Stimulated activated CD4-positive, alpha-beta T cell treated with anti-CD3 and anti-CD28 coated beads, Interleukin-2, amount 100 ng/mL, for 4 hours (primary cell): ENCODE results near the gene MYO5A.
"Not testable (repeated sequence)": the region's sequence is repeated elsewhere in the genome, so short reads cannot be mapped to it uniquely, and the experiment has no call there.

Experiments used
- DNase-seq: peaks from one replicate; pipeline ENCODE4 v3.0.0-alpha.2; 2020; ENCODE audit warnings: low read depth

The MYO5A gene

DNA sequence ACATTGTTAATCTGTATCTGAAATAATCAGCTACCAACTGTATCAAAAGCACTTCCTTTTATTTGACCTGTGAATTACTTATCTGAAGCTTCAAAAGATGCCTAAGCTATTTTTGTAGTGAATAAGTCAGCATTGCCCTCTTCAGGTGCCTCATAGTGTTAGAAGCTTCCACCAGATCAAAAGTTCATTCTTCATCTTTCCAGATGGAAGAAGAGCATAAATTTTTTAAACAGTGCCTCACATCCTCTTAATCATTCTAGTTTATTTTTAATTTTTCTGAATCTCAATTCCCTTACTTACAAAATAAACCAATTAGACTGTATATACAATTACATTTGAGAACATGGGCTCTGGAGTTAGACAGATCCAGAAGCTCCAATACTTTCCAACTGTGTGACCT is 65.0 kb downstream of the MYO5A start:
- no peak for DNase-seq

DNA sequence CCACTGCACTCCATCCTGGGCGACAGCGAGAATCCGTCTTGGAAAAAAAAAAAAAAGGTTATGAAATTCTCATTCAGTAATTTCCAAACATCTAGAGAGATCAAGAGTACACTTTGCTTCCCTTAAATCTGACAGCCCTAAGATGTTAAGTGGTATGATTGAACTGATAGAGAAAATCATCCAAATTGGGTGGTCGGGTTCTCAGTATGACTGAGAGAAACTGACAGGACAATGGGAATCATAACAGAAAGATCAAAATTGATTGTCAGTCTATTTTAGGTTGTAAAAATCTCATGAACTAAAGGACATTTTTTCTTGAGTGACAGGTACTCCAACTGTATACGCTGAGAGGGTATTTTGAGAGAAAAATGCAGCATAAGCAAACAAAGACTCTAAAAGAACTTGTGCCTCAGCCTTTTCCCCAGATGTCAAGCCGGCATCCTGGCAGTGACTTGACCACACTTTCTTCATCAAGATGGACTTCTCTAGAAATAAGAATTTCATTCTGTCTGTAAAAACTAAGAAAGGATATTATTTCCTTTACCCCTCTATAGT is 65.8 kb downstream of the MYO5A start:
- no peak for DNase-seq

GRCh38 chr15:52459701-52460100 is 69.0 kb downstream of the MYO5A start:
- not testable (repeated sequence) for DNase-seq

GRCh38 chr15:52459265-52459664 is 69.4 kb downstream of the MYO5A start:
- not testable (repeated sequence) for DNase-seq

DNA sequence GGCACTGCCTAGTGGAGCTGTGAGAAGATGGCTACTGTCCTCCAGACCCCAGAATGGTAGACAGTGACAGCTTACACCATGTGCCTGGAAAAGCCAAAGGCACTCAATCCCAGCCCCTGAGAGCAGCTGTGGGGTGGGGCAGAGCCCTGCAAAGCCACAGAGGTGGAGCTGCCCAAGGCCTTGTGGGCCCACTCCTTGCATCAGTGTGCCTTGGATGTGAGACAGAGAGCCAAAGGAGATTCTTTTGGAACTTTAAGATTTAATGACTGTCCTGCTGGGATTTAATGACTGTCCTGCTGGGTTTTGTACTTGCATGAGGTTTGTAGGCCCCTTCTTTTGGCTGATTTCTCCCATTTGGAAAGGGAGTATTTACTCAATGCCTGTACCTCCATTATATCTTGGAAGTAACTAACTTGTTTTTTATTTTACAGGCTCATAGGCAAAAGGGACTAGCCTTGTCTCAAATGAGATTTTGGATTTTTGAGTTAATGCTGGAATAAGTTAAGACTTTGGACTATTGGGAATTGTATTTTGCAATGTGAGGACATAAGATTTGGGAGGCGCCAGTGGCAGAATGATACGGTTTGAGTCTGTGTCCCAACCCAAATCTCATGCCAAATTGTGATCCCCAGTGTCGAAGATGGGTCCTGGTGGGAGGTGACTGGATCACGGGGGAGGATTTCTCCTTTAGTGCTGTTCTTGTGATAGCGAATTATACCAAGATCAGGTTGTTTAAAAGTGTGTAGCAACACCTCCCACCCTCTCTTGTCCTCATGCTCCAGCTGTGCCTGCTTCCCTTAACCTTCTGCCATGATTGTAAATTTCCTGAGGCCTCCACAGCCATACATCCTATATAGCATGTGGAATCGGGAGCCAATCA is 80.4 kb downstream of the MYO5A start:
- DNase-seq: no peak

DNA sequence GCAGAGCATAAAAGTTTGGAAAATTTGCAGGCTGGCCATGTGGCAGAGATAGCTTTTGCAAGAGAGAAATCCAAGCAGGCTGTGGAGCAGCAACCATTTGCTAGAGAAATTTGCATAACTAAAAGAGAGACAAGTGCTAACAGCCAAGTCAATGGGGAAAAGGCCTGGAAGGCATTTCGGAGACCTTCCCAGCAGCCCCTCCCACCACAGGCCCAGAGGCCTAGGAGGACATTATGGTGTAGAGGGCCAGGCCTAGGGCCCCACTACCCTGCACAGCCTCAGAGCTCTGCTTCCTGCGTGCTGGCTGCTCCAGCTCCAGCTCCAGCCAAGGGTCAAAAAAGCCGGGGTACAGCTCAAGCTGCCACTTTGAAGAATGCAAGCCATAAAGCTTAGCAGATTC is 82.7 kb downstream of the MYO5A start:
- DNase-seq: no peak

DNA sequence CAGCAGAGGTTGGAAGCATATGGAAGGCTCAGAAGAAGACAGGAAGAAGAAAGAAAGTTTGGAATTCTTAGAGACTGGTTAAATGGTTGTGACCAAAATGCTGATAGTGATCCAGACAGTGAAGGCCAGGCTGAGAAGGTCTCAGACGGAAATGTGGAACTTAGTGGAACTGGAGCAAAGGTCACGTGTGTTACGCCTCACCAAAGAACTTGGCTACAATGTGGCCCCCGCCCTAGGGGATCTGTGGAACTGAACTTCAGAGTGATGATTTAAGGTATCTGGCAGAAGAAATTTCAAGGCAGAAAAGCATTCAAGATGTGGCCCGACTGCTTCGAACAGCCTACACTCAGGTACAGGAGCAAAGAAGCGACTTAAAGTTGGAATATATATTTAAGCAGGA is 83.1 kb downstream of the MYO5A start:
- no peak for DNase-seq

- DNase-seq: not testable (repeated sequence)
Measured at GRCh38 chr15:52443205-52443604, 85.5 kb downstream of the MYO5A start.

- no peak for DNase-seq
Measured at GRCh38 chr15:52441841-52442240, 86.8 kb downstream of the MYO5A start.

DNA sequence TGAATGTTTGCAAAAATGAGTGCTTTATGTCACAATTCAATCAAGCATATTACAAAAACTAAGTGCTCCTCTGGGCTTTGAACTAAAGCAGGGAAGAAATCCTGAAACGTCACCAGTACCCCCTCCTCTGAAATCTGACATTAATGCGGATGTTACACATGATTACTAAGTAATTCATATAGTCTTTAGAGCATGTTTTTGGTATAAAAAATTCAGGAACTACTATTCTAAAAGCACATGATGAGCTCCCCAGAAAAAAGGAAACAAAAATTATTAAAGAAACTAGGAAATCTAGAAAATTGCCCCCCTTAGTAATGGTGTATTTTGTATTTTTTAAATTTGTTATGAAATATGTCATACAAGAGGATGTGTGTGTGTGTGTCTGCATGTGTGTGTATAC is 87.7 kb downstream of the MYO5A start:
- DNase-seq: no peak

GRCh38 chr15:52440414-52440813 is 88.3 kb downstream of the MYO5A start:
- DNase-seq: peak; percentile 11

GRCh38 chr15:52439470-52439869 is 89.2 kb downstream of the MYO5A start:
- no peak for DNase-seq

DNA sequence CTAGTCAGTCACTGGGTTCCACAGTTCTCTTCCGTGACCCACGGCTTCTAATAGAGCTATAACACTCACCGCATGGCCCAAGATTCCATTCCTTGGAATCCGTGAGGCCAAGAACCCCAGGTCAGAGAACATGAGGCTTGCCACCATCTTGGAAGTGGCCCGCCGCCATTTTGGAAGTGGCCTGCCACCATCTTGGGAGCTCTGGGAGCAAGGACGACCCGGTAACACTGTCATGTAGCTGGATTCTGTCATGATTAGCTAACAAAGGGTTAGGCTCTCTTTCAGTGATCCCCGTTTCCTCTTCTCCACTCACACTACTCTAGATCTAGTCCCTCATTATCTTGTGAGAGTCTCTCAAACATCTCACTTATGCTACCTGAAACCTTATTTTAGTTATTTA is 89.6 kb downstream of the MYO5A start:
- DNase-seq: not testable (repeated sequence)

DNA sequence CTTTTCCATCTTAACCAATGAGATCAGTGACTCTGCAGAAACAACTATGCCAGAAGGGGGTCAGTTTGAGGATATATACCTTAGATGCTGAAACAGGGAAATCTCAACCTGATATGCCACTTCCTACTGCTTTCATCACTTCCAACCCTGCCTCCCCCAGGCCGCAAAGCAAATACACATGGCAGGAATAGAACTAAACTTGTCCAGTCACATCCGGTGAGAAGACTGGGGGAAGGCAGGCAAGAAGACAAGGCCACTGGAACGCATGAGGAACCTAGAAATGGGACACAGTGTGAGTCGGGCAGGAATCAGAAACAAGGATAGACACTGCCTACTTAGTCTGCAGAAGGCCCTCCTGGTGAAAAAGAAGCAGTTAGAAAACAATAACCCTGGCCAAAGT is 90.6 kb downstream of the MYO5A start:
- DNase-seq: no peak

DNA sequence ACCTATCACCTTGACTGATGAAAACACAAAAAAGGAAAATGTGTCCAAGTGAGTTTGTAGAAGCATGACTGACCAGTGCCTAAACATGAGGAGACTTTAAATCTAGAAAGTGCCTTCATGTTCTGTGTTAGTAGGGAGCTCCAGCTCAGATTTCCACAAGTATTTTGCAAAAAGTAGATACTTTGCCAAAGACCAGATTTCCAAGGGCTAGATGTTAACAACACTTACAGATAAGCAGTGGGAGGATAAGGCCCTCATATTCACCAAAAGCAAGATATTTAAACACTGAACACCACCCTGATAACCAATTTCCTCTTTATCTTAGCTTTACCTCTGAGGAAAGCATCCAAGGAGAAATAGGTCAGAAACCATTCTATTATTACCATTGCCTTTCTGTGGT is 91.0 kb downstream of the MYO5A start:
- no peak for DNase-seq

- DNase-seq: no peak
Measured at GRCh38 chr15:52436981-52437380, 91.7 kb downstream of the MYO5A start.

DNA sequence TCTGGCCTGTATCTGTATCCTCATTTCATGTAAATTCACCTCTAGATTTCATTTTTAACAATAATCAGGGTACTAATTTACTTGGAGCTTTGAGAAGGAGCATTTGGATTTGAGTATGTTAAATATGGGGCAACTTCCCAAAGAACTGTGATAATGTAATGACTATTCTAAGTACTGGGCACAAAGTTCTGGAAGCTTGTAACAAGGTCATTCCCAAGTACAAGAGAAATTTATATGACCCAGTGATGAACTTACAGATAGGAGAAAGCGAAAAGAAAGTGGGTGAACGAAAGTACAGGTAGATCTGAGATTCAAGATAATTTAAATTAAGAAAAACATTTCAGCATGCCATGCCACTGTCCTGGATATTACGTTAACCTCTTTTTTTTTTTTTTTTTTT is 93.8 kb downstream of the MYO5A start:
- no peak for DNase-seq

DNA sequence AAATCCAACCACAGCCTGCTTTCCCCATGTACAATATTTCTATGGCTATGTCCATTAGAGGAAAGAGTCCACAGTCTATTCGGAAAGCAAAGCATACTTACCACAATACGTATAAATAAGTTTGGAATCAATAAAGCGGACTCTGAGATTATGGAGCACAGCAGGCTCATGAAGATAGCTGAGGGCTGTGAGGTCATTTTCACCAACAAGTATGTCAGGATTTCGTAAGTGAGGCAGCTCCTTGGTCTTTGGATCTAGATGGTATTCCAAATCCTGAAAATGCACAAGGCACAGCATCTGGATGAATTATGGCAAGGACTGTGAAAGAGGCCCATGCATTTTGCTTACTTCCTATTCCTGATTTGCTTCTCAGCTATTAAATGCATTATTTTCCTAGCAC is 100.4 kb downstream of the MYO5A start:
- no peak for DNase-seq

GRCh38 chr15:52427804-52428203 is 100.9 kb downstream of the MYO5A start:
- DNase-seq: no peak

- DNase-seq: no peak
Measured at GRCh38 chr15:52424856-52425431, 103.7 kb downstream of the MYO5A start.

DNA sequence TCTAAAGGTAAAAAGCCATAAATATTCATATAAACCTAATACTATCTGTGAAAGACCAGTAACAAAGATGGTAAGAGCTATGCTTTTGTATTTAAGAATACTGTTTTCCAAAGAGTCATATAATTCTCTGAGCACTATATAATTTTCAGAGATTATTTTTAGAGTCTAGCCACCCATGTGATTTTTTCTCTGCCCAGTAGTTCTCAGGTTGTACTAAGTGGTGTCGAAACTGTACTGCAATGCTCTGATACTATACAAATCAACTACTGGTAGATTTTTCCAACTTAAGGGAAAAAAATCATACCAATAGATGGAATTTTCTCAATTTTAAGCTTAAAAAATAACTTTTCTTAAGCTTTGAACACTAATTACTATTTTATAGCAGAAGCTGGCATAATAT is 104.8 kb downstream of the MYO5A start:
- DNase-seq: no peak

DNA sequence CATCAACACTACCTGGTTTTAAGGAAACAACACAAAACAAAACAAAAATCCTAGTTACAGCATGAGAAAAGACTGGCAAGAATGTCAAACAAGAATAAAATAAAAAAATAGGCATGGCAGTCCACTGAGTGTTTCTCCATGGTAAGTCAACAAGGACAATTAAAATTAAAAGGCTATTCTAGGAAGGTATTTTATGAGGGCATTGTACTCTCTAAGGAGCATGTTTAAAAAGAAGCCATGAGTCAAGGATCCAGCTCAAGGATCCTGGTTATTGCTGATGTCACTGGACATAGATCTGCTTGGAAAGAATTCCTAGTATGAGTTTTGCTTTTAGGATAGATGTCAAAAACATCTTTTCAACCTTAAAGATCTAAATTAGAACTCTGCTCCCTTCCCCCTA is 106.7 kb downstream of the MYO5A start:
- DNase-seq: no peak

- DNase-seq: no peak
Measured at GRCh38 chr15:52421029-52421428, 107.7 kb downstream of the MYO5A start.
